Endothelial cell of umbilical vein (primary cell): Measurements from ENCODE around the gene TAF10. TPM values are rescaled to one million over a fixed set of nuclear protein-coding genes. Genes with fewer than 3 reads are reported as not detected.

Experiments used
- BruUV-seq: library from RNA; stranded (reverse); fragments of 400-500 nt; replicated peaks from 2 replicates; lab custom pipeline; 2021; lab: Mats Ljungman, UMichigan
- CTCF ChIA-PET: fragments of 300-600, 350-600 bp; sonication (Branson Sonifier 250); formaldehyde crosslinking; loops from one replicate; lab custom pipeline; 2021; ENCODE audit warnings: antibody characterized with exemption, inconsistent platforms; lab: Charles Lee
- POLR2A ChIA-PET: fragments of 300-600, 350-600 bp; sonication (Branson Sonifier 250); formaldehyde crosslinking; loops from one replicate; lab custom pipeline; 2021; ENCODE audit warnings: antibody characterized with exemption, inconsistent platforms; lab: Charles Lee
- DNase-seq: peaks from one replicate; pipeline ENCODE4 v3.0.0-alpha.2; 2011; ENCODE audit warnings: low read depth, low spot score
- FAIRE-seq: peaks from 2 replicates; lab custom pipeline; 2011; peaks lifted over from hg19 to GRCh38; lab: Jason Lieb, UNC
- H2AFZ ChIP-seq: 2 replicates; pipeline ENCODE4 v1.6.0; 2012; ENCODE audit warnings: low read depth, low read length, control low read depth, inconsistent platforms
- H3K27ac ChIP-seq: 2 replicates; pipeline ENCODE4 v1.5.1; 2011; ENCODE audit warnings: low read depth, mild to moderate bottlenecking, control low read depth, low read length, moderate library complexity; ENCODE audit not compliant: insufficient read depth
- H3K27me3 ChIP-seq, 2 experiments: 2 replicates each; pipeline versions ENCODE4 v1.6.0 to v1.6.1; 2011; ENCODE audit warnings: low read length in 2 of 2, mixed read lengths in 1 of 2; ENCODE audit not compliant: control insufficient read depth in 2 of 2, insufficient read depth in 2 of 2
- H3K36me3 ChIP-seq, 2 experiments: 2 replicates in 1 of 2; 3 replicates in 1 of 2; pipeline ENCODE4 v1.5.1; 2011; ENCODE audit warnings: low read length in 2 of 2, mild to moderate bottlenecking in 1 of 2, moderate library complexity in 1 of 2; ENCODE audit not compliant: control insufficient read depth in 2 of 2, insufficient read depth in 2 of 2; ENCODE audit errors: extremely low read depth in 1 of 2
- H3K4me1 ChIP-seq: 3 replicates; pipeline ENCODE4 v1.5.1; 2011; ENCODE audit warnings: mild to moderate bottlenecking, low read length; ENCODE audit not compliant: control insufficient read depth, insufficient read depth; ENCODE audit errors: extremely low read depth
- H3K4me2 ChIP-seq: 2 replicates; pipeline ENCODE4 v1.6.1; 2011; ENCODE audit warnings: low read length, control low read depth, mixed read lengths; ENCODE audit not compliant: insufficient read depth
- H3K4me3 ChIP-seq, 3 experiments: fragments of 200-600 bp in 1 of 3; sonication (generic), shearing (Covaris generic) in 1 of 3; replicated peaks in 1 of 3; 2 replicates each; pipeline ENCODE4 v1.5.1; 2011 to 2016; ENCODE audit warnings: control low read depth in 3 of 3, low read length in 3 of 3, mild to moderate bottlenecking in 2 of 3, inconsistent platforms in 1 of 3, low read depth in 1 of 3, moderate library complexity in 1 of 3; ENCODE audit not compliant: insufficient read depth in 1 of 3
- H3K79me2 ChIP-seq: 2 replicates; pipeline ENCODE4 v1.6.0; 2012; ENCODE audit warnings: low read length, inconsistent platforms; ENCODE audit not compliant: control insufficient read depth, insufficient read depth
- H3K9ac ChIP-seq: replicated peaks from 2 replicates; pipeline ENCODE3; 2011; ENCODE audit warnings: low read length, control low read depth; ENCODE audit not compliant: insufficient read depth; ENCODE audit errors: extremely low read depth
- H3K9me1 ChIP-seq: replicated peaks from 3 replicates; pipeline ENCODE4 v1.6.0; 2011; ENCODE audit warnings: mild to moderate bottlenecking, low read length; ENCODE audit not compliant: control insufficient read depth, insufficient read depth; ENCODE audit errors: extremely low read depth
- H3K9me3 ChIP-seq: replicated peaks from 2 replicates; pipeline ENCODE4 v1.5.1; 2012; ENCODE audit warnings: low read length, inconsistent platforms; ENCODE audit not compliant: control insufficient read depth, insufficient read depth
- H4K20me1 ChIP-seq: replicated peaks from 2 replicates; pipeline ENCODE3; 2011; ENCODE audit warnings: mild to moderate bottlenecking, low read length; ENCODE audit not compliant: control insufficient read depth, insufficient read depth; ENCODE audit errors: extremely low read depth
- EZH2 ChIP-seq: IDR thresholded peaks from 2 replicates; pipeline ENCODE4 v1.6.1; 2012; ENCODE audit warnings: borderline replicate concordance, low read depth, mild to moderate bottlenecking, moderate library complexity, low read length, inconsistent platforms; ENCODE audit not compliant: severe bottlenecking
- FOS ChIP-seq: IDR thresholded peaks from 2 replicates; pipeline ENCODE4 v1.6.1; 2011; ENCODE audit warnings: mild to moderate bottlenecking, low read length, moderate library complexity, borderline replicate concordance; ENCODE audit not compliant: insufficient read depth
- GATA2 ChIP-seq: IDR thresholded peaks from 2 replicates; pipeline ENCODE4 v1.7.0; 2011; ENCODE audit warnings: low read depth, mild to moderate bottlenecking, moderate library complexity, mixed read lengths, low read length; ENCODE audit not compliant: insufficient read length, insufficient read depth
- JUN ChIP-seq: IDR thresholded peaks from 2 replicates; pipeline ENCODE4 v1.6.1; 2011; ENCODE audit warnings: borderline replicate concordance, low read depth; ENCODE audit not compliant: insufficient read length, insufficient read depth
- MYC ChIP-seq: IDR thresholded peaks from one replicate; pipeline ENCODE4 v1.6.1; 2011; ENCODE audit warnings: mild to moderate bottlenecking, low read depth, low read length
- POLR2A ChIP-seq: IDR thresholded peaks from 2 replicates; pipeline ENCODE4 v1.6.1; 2012; ENCODE audit warnings: low read depth, mild to moderate bottlenecking, control low read depth, low read length
- POLR2AphosphoS5 ChIP-seq: IDR thresholded peaks from 2 replicates; pipeline ENCODE4 v1.6.1; 2012; ENCODE audit warnings: low read depth, mild to moderate bottlenecking, control low read depth, low read length, moderate library complexity; ENCODE audit not compliant: insufficient read depth
- dilution Hi-C: fragments of 300-500 bp; cut with MboI; formaldehyde crosslinking; loops from one replicate; pipeline ENCODE4 v1.15.0; 2019; ENCODE audit warnings: low sequenced_read_pairs; ENCODE audit not compliant: extremely low pct_ligation_motif_present
- intact Hi-C: fragments of 100-400 bp; cut with micrococcal nuclease; formaldehyde crosslinking; loops from one replicate; pipeline ENCODE4 v1.10.0; 2022
- polyA plus RNA-seq, 4 experiments: library from polyadenylated mRNA; depleted of rRNA in 3 of 4; stranded (reverse) in 3 of 4; unstranded in 1 of 4; fragments of >200 nt; gene quantifications; 2 replicates each; pipeline versions ENCODE4 v1.2.1 to v1.2.3, GENCODE V29; 2011 to 2012; ENCODE audit warnings: missing spikeins in 1 of 4
- total RNA-seq: library from RNA; stranded (reverse); gene quantifications from 2 replicates; pipeline ENCODE4 v1.2.3, GENCODE V29; 2021
- TF ChIP-seq, protein P1 (sequence below): IDR thresholded peaks from 2 replicates; pipeline ENCODE4 v1.6.1; 2011; ENCODE audit not compliant: insufficient read depth, insufficient read length
- TF ChIP-seq, protein P2 (sequence below), 2 donors: IDR thresholded peaks; 1 replicate in 1 of 2; 2 replicates in 1 of 2; pipeline ENCODE4 v1.5.1; 2011; ENCODE audit warnings: low read length in 2 of 2, mild to moderate bottlenecking in 2 of 2, moderate library complexity in 2 of 2, control low read depth in 1 of 2, inconsistent platforms in 1 of 2, low read depth in 1 of 2; ENCODE audit not compliant: insufficient read depth in 1 of 2; ENCODE audit errors: extremely low read depth in 1 of 2

The TAF10 gene
- total and polyA plus RNA-seq, 2 donors (not counting 3 experiments of a cell fraction or from before 2014, with no cell fraction given) = 86.2 to 149 TPM

DNA sequence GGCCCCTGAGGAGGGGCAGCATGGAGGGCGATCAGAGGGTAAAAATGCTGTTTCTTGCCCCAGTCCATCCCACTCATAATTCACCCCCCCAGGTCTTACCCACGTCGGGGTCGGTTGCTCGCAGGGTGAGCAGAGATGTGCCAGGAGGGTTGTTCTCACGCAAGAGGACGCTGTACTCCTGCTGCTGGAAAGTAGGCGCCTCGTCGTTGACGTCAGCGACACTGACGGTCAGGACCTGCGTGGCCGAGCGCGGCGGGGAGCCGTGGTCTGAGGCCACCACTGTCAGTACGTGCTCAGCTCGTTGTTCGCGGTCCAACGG, 17.5 kb upstream of the TAF10 start:
- Histone ChIP-seq H3K4me1 (peaks cover 6% of the 10 kb centered on the region), H3K4me2 (no peak overlapping the region), H3K9ac (no peak overlapping the region), H3K79me2 (no peaks in the 10 kb centered on the region), H3K4me3 (no peak overlapping the region), H4K20me1 (no peaks in the 10 kb centered on the region), H3K27ac (no peak overlapping the region), H3K36me3 (peaks cover 5 to 79% of the 10 kb centered on the region in 2 experiments), H2AFZ (no peak overlapping the region), H3K9me1 (no peaks in the 10 kb centered on the region), H3K27me3 (no peaks in the 10 kb centered on the region), H3K9me3 (no peaks in the 10 kb centered on the region)
- DNase-seq (no peak), FAIRE-seq (no peak)
- dilution Hi-C loops = no loop called here
- TF ChIP-seq GATA2 (no peak), EZH2 (no peak), MYC (no peak), POLR2AphosphoS5 (no peak), JUN (no peak), POLR2A (no peak), FOS (no peak)
- TF ChIP-seq, protein P1, sequence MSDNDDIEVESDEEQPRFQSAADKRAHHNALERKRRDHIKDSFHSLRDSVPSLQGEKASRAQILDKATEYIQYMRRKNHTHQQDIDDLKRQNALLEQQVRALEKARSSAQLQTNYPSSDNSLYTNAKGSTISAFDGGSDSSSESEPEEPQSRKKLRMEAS = no peak
- TF ChIP-seq, protein P2, sequence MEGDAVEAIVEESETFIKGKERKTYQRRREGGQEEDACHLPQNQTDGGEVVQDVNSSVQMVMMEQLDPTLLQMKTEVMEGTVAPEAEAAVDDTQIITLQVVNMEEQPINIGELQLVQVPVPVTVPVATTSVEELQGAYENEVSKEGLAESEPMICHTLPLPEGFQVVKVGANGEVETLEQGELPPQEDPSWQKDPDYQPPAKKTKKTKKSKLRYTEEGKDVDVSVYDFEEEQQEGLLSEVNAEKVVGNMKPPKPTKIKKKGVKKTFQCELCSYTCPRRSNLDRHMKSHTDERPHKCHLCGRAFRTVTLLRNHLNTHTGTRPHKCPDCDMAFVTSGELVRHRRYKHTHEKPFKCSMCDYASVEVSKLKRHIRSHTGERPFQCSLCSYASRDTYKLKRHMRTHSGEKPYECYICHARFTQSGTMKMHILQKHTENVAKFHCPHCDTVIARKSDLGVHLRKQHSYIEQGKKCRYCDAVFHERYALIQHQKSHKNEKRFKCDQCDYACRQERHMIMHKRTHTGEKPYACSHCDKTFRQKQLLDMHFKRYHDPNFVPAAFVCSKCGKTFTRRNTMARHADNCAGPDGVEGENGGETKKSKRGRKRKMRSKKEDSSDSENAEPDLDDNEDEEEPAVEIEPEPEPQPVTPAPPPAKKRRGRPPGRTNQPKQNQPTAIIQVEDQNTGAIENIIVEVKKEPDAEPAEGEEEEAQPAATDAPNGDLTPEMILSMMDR (IDR thresholded peaks at IDR 0.05; ENCODE audit: extremely low read depth in 1 of 2, insufficient read depth in 1 of 2, low read depth in 1 of 2, low read length in 2 of 2) = no peak
- ChIA-PET CTCF (interaction anchor here (0.7 kb wide), 1 partner anchor 11 kb away, joined by 3 read pairs; the partner anchor contains the start of gene TPP1), POLR2A (interaction anchor here (0.8 kb wide), 1 partner anchor 10 kb away, joined by 3 read pairs; the partner anchor contains the start of gene TPP1)
- intact Hi-C loops = no loop called here
- no TSS peak for BruUV-seq
